ENCODE data around the gene SIX1. TPM values are rescaled to one million over a fixed set of nuclear protein-coding genes. Genes with fewer than 3 reads are reported as not detected.

Gene SIX1
- 2.0 TPM for polyA plus RNA-seq (2013, experiment 1 of 2)
- 2.7 TPM for polyA plus RNA-seq (2013, experiment 2 of 2)

- H3K4me3 ChIP-seq (ENCODE audit: low read length) = peak within 1 kb of the TSS; percentile 49
- no peak within 1 kb of the TSS for H3K9ac ChIP-seq (ENCODE audit: low read depth, low read length)
- WGBS = under 1% methylated on average over 78 of the region's 79 CpGs
- no peak within 1 kb of the TSS for H3K27ac ChIP-seq (ENCODE audit: low read depth, low read length)
- H3K36me3 ChIP-seq (ENCODE audit: insufficient read depth, low read length) = no peaks in the 10 kb centered on the region
- H3K27me3 ChIP-seq (ENCODE audit: insufficient read depth, low read length) = peaks cover 100% of the 10 kb centered on the region
- H3K9me3 ChIP-seq (ENCODE audit: insufficient read depth, low read depth, low read length) = no peaks in the 10 kb centered on the region
- H3K4me1 ChIP-seq (ENCODE audit: insufficient read depth, low read length) = peaks cover 62% of the 10 kb centered on the region
Measured at GRCh38 chr14:60648934-60649874, at the start of gene SIX1. TSS of gene SIX1 (minus strand) at chr14:60649477. CDS start at chr14:60649189, 288 bp downstream.

GRCh38 chr14:60695327-60695726, 46.0 kb upstream of the SIX1 start:
- no peaks in the 10 kb centered on the region for H3K36me3 ChIP-seq (ENCODE audit: insufficient read depth, low read length)
- no peak overlapping the region for H3K9ac ChIP-seq (ENCODE audit: low read depth, low read length)
- peaks cover 6% of the 10 kb centered on the region; the same call in 1 of the 2 replicates for H3K9me3 ChIP-seq (ENCODE audit: insufficient read depth, low read depth, low read length)
- H3K27me3 ChIP-seq (ENCODE audit: insufficient read depth, low read length) = no peaks in the 10 kb centered on the region
- no peak overlapping the region for H3K27ac ChIP-seq (ENCODE audit: low read depth, low read length)
- WGBS = 96% methylated on average over 4 of the region's 4 CpGs
- no peak overlapping the region for H3K4me3 ChIP-seq (ENCODE audit: low read length)
- no peaks in the 10 kb centered on the region for H3K4me1 ChIP-seq (ENCODE audit: insufficient read depth, low read length)

GRCh38 chr14:60691383-60692113, 42.3 kb upstream of the SIX1 start:
- no peaks in the 10 kb centered on the region for H3K4me1 ChIP-seq (ENCODE audit: insufficient read depth, low read length)
- H3K27ac ChIP-seq (ENCODE audit: low read depth, low read length) = no peak overlapping the region
- no peak overlapping the region for H3K4me3 ChIP-seq (ENCODE audit: low read length)
- no peaks in the 10 kb centered on the region for H3K27me3 ChIP-seq (ENCODE audit: insufficient read depth, low read length)
- WGBS = 93% methylated on average over 3 of the region's 3 CpGs
- no peak overlapping the region for H3K9ac ChIP-seq (ENCODE audit: low read depth, low read length)
- no peaks in the 10 kb centered on the region for H3K36me3 ChIP-seq (ENCODE audit: insufficient read depth, low read length)
- H3K9me3 ChIP-seq (ENCODE audit: insufficient read depth, low read depth, low read length) = no peaks in the 10 kb centered on the region

GRCh38 chr14:60686865-60687264, 37.6 kb upstream of the SIX1 start:
- H3K4me3 ChIP-seq (ENCODE audit: low read length) = no peak overlapping the region
- no peaks in the 10 kb centered on the region for H3K9me3 ChIP-seq (ENCODE audit: insufficient read depth, low read depth, low read length)
- no peaks in the 10 kb centered on the region for H3K27me3 ChIP-seq (ENCODE audit: insufficient read depth, low read length)
- no peak overlapping the region for H3K9ac ChIP-seq (ENCODE audit: low read depth, low read length)
- H3K36me3 ChIP-seq (ENCODE audit: insufficient read depth, low read length) = no peaks in the 10 kb centered on the region
- no peak overlapping the region for H3K27ac ChIP-seq (ENCODE audit: low read depth, low read length)
- no peaks in the 10 kb centered on the region for H3K4me1 ChIP-seq (ENCODE audit: insufficient read depth, low read length)

GRCh38 chr14:60684203-60684602, 34.9 kb upstream of the SIX1 start:
- H3K9ac ChIP-seq (ENCODE audit: low read depth, low read length) = no peak overlapping the region
- H3K36me3 ChIP-seq (ENCODE audit: insufficient read depth, low read length) = no peaks in the 10 kb centered on the region
- H3K4me1 ChIP-seq (ENCODE audit: insufficient read depth, low read length) = peaks cover 12% of the 10 kb centered on the region
- H3K27me3 ChIP-seq (ENCODE audit: insufficient read depth, low read length) = no peaks in the 10 kb centered on the region
- no peaks in the 10 kb centered on the region for H3K9me3 ChIP-seq (ENCODE audit: insufficient read depth, low read depth, low read length)
- no peak overlapping the region for H3K27ac ChIP-seq (ENCODE audit: low read depth, low read length)
- WGBS = 81% methylated on average over 2 of the region's 2 CpGs
- no peak overlapping the region for H3K4me3 ChIP-seq (ENCODE audit: low read length)

GRCh38 chr14:60681271-60681670, 32.0 kb upstream of the SIX1 start:
- no peak overlapping the region for H3K4me3 ChIP-seq (ENCODE audit: low read length)
- H3K27me3 ChIP-seq (ENCODE audit: insufficient read depth, low read length) = no peaks in the 10 kb centered on the region

GRCh38 chr14:60680511-60680910, 31.2 kb upstream of the SIX1 start:
- no peak overlapping the region for H3K27ac ChIP-seq (ENCODE audit: low read depth, low read length)
- H3K36me3 ChIP-seq (ENCODE audit: insufficient read depth, low read length) = no peaks in the 10 kb centered on the region
- H3K4me3 ChIP-seq (ENCODE audit: low read length) = no peak overlapping the region
- H3K27me3 ChIP-seq (ENCODE audit: insufficient read depth, low read length) = no peaks in the 10 kb centered on the region
- H3K4me1 ChIP-seq (ENCODE audit: insufficient read depth, low read length) = peaks cover 25% of the 10 kb centered on the region
- WGBS = 93% methylated on average over 3 of the region's 3 CpGs
- H3K9ac ChIP-seq (ENCODE audit: low read depth, low read length) = no peak overlapping the region
- H3K9me3 ChIP-seq (ENCODE audit: insufficient read depth, low read depth, low read length) = no peaks in the 10 kb centered on the region

More at GRCh38 chr14:60681271-60681670, 32.0 kb upstream of the SIX1 start:
- Histone ChIP-seq H3K4me1 (ENCODE audit: insufficient read depth, low read length) (peaks cover 25% of the 10 kb centered on the region), H3K9me3 (ENCODE audit: insufficient read depth, low read depth, low read length) (no peaks in the 10 kb centered on the region), H3K9ac (ENCODE audit: low read depth, low read length) (no peak overlapping the region), H3K27ac (ENCODE audit: low read depth, low read length) (no peak overlapping the region), H3K36me3 (ENCODE audit: insufficient read depth, low read length) (no peaks in the 10 kb centered on the region)

- Histone ChIP-seq H3K27me3 (ENCODE audit: insufficient read depth, low read length) (no peaks in the 10 kb centered on the region), H3K27ac (ENCODE audit: low read depth, low read length) (peak overlapping the region; percentile 37; the same call in 1 of the 2 replicates)
- 45% methylated on average over 4 of the region's 4 CpGs for WGBS
Measured at GRCh38 chr14:60679566-60680258, 30.4 kb upstream of the SIX1 start.

GRCh38 chr14:60677701-60678100, 28.4 kb upstream of the SIX1 start:
- Histone ChIP-seq H3K4me1 (ENCODE audit: insufficient read depth, low read length) (peaks cover 25% of the 10 kb centered on the region), H3K36me3 (ENCODE audit: insufficient read depth, low read length) (no peaks in the 10 kb centered on the region), H3K4me3 (ENCODE audit: low read length) (no peak overlapping the region), H3K27me3 (ENCODE audit: insufficient read depth, low read length) (no peaks in the 10 kb centered on the region), H3K9ac (ENCODE audit: low read depth, low read length) (no peak overlapping the region), H3K27ac (ENCODE audit: low read depth, low read length) (no peak overlapping the region), H3K9me3 (ENCODE audit: insufficient read depth, low read depth, low read length) (no peaks in the 10 kb centered on the region)

More at GRCh38 chr14:60679566-60680258, 30.4 kb upstream of the SIX1 start:
- H3K9ac ChIP-seq (ENCODE audit: low read depth, low read length) = 0 out of 2 replicates have a peak overlapping the region, but pooled peaks have one; percentile 17
- no peak overlapping the region; the same call in 1 of the 2 replicates for H3K4me3 ChIP-seq (ENCODE audit: low read length)
- H3K9me3 ChIP-seq (ENCODE audit: insufficient read depth, low read depth, low read length) = no peaks in the 10 kb centered on the region
- no peaks in the 10 kb centered on the region for H3K36me3 ChIP-seq (ENCODE audit: insufficient read depth, low read length)
- peaks cover 25% of the 10 kb centered on the region for H3K4me1 ChIP-seq (ENCODE audit: insufficient read depth, low read length)

- Histone ChIP-seq H3K27ac (ENCODE audit: low read depth, low read length) (no peak overlapping the region), H3K9me3 (ENCODE audit: insufficient read depth, low read depth, low read length) (0 out of 2 replicates have a peak, but pooled peaks cover 3% of the 10 kb centered on the region), H3K4me1 (ENCODE audit: insufficient read depth, low read length) (no peaks in the 10 kb centered on the region), H3K36me3 (ENCODE audit: insufficient read depth, low read length) (no peaks in the 10 kb centered on the region), H3K27me3 (ENCODE audit: insufficient read depth, low read length) (no peaks in the 10 kb centered on the region), H3K9ac (ENCODE audit: low read depth, low read length) (no peak overlapping the region), H3K4me3 (ENCODE audit: low read length) (no peak overlapping the region)
- WGBS = 93% methylated on average over 2 of the region's 3 CpGs
Measured at GRCh38 chr14:60670989-60671388, 21.7 kb upstream of the SIX1 start.

Measured in HUES64 (cell line).